ENCODE results near the gene SSR2.

The SSR2 gene

DNA sequence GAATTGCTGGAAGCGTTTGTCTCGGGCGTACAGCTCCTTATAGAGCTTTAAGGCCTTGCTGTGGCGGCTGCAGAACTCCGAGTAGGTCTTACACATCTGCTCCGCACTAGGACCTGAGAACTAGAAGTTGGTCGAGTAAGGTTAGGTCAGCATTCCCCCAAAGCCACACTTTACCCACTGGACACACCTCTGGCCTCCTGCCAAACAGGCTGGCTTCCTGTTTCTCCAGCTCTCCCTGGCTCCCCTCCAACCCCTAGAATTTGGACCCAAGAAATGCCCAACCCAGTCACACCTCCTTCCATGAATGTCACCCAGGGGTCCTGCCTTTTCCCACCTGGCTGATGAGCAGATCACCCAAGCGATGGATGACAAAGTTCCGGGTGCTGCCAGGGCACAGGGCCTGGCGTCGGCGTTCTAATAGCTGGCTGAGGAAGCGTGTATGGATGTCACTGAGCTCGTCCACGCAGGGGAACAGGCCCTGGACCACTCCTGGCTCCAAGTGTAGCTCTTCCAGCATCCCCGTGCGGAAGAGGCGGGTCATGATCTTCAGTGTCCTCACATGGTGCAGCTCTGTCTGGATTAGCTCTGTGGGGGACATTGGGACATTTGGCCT, 58.0 kb downstream of the SSR2 start:
- DNase-seq (ENCODE audit: low read depth, low spot score), result no peak
- CTCF ChIA-PET, result interaction anchor here (0.7 to 3.7 kb wide), 5 partner anchors 14 to 167 kb away, joined by 3 to 33 read pairs (median 5); partner anchors contain the start of gene ARHGEF2
- POLR2A ChIA-PET, result interaction anchor here (0.5 to 4.9 kb wide), 7 partner anchors 9 to 31 kb away, joined by 3 to 58 read pairs (median 3); partner anchors contain the start of gene ARHGEF2

DNA sequence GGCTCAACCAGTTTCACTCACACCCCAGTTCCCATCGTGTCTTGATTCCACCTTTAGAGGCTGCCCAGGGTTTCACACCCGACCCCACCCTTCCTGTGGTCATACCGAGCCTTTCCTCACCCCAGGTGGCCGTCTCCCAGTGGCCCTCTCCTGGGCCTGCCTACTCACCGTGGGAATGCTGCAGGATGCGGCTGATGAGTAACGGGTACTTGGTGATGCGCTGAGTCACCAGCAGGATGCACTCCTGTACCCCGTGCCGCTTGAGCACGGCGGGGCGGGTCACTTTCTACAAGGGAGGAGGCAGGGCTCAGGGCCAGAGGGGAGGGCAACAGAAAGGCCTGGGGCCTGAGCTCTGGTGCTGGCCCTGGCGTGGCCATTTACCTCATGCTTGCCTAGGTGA, 58.8 kb downstream of the SSR2 start:
- POLR2A ChIA-PET, result interaction anchor here (0.7 to 4.9 kb wide), 6 partner anchors 8 to 41 kb away, joined by 3 to 58 read pairs (median 4); partner anchors contain the start of gene ARHGEF2
- CTCF ChIA-PET, result interaction anchor here (0.6 to 3.7 kb wide), 8 partner anchors 11 to 168 kb away, joined by 3 to 33 read pairs (median 4); partner anchors contain the start of gene ARHGEF2
- H3K4me3 ChIP-seq (ENCODE audit: low read depth, low read length), result no peak overlapping the region
- DNase-seq (ENCODE audit: low read depth, low spot score), result peak; percentile 74
- TF ChIP-seq, protein P1, sequence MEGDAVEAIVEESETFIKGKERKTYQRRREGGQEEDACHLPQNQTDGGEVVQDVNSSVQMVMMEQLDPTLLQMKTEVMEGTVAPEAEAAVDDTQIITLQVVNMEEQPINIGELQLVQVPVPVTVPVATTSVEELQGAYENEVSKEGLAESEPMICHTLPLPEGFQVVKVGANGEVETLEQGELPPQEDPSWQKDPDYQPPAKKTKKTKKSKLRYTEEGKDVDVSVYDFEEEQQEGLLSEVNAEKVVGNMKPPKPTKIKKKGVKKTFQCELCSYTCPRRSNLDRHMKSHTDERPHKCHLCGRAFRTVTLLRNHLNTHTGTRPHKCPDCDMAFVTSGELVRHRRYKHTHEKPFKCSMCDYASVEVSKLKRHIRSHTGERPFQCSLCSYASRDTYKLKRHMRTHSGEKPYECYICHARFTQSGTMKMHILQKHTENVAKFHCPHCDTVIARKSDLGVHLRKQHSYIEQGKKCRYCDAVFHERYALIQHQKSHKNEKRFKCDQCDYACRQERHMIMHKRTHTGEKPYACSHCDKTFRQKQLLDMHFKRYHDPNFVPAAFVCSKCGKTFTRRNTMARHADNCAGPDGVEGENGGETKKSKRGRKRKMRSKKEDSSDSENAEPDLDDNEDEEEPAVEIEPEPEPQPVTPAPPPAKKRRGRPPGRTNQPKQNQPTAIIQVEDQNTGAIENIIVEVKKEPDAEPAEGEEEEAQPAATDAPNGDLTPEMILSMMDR (IDR thresholded peaks at IDR 0.05; ENCODE audit: insufficient read depth, low read length, missing control alignments), result peak; percentile 71

More for the DNA sequence above, 58.0 kb downstream of the SSR2 start:
- TF ChIP-seq, protein P1 (IDR thresholded peaks at IDR 0.05; ENCODE audit: insufficient read depth, low read length, missing control alignments), result no peak
- no peak overlapping the region for H3K4me3 ChIP-seq (ENCODE audit: low read depth, low read length)

DNA sequence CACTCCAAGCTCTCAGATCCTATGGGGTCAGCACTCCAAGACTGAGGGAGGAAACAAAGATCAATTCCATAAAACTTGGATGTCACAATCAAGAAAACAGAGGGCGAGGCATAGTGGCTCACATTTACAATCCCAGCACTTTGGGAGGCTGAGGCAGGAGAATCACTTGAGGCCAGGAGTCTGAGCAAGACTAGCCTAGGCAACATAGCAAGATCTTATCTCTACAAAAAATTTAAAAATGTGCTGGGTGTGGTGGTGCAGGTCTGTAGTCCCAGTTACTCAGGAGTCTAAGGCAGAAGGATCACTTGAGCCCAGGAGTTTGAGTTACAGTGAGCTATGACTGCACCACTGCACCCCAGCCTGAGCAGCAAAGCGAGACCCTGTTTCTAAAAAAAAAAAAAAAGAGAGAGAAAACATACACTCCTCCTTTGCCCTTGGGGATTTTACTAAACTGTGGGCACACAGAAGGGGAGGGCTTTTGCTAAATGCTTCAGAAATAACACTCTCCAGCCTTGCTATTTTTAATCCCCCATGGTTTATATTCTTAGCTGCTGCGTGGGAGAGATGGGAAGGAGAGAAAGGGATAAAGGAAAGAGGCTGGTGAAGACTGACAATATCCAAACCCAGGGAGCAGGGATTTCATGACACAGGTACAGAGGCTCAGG, 60.5 kb downstream of the SSR2 start:
- TF ChIP-seq, protein P1 (IDR thresholded peaks at IDR 0.05; ENCODE audit: insufficient read depth, low read length, missing control alignments), result no peak
- ChIA-PET CTCF (interaction anchor here (0.9 to 3.4 kb wide), 5 partner anchors 15 to 50 kb away, joined by 3 to 33 read pairs (median 3); no protein-coding TSS in a partner anchor), POLR2A (interaction anchor here (4.9 kb wide), 1 partner anchor 16 kb away, joined by 58 read pairs; the partner anchor contains the start of gene ARHGEF2)
- no peak for DNase-seq (ENCODE audit: low read depth, low spot score)
- no peak overlapping the region for H3K4me3 ChIP-seq (ENCODE audit: low read depth, low read length)

Data from AG04449 (cell line).